GM23338 (cell line): ENCODE results near the gene ADGRD1. TPM values are rescaled to one million over a fixed set of nuclear protein-coding genes. Genes with fewer than 3 reads are reported as not detected.

Source experiments
- ATAC-seq: fragments of 200-7000 bp; cut with Tn5 transposase; 3 replicates; pipeline ENCODE4 v1.9.1; 2020
- DNase-seq: peaks from one replicate; pipeline ENCODE4 v3.0.0-alpha.2; 2015; ENCODE audit warnings: low spot score
- H2AFZ ChIP-seq: fragments of 200-600 bp; sonication (generic); 2 replicates; pipeline ENCODE4 v1.8.0; 2016; ENCODE audit warnings: antibody characterized with exemption, mild to moderate bottlenecking, moderate library complexity
- H3F3A ChIP-seq: fragments of 200-600 bp; sonication (generic); replicated peaks from 2 replicates; pipeline ENCODE4 v1.8.0; 2017; ENCODE audit warnings: antibody characterized with exemption, mixed run types, low read depth
- H3K27ac ChIP-seq: fragments of 200-600 bp; sonication (generic); 2 replicates; pipeline ENCODE4 v1.6.1; 2016; ENCODE audit warnings: low read depth
- H3K27me3 ChIP-seq: fragments of 200-600 bp; sonication (generic); 2 replicates; pipeline ENCODE4 v1.8.0; 2016; ENCODE audit warnings: mild to moderate bottlenecking, mixed run types, moderate library complexity; ENCODE audit not compliant: insufficient read depth
- H3K36me3 ChIP-seq: fragments of 200-600 bp; sonication (generic); 2 replicates; pipeline ENCODE4 v1.8.0; 2016; ENCODE audit warnings: mild to moderate bottlenecking; ENCODE audit not compliant: insufficient read depth
- H3K4me1 ChIP-seq: fragments of 200-600 bp; sonication (generic); 2 replicates; pipeline ENCODE4 v1.8.0; 2016; ENCODE audit warnings: mild to moderate bottlenecking, moderate library complexity; ENCODE audit not compliant: insufficient read depth
- H3K4me2 ChIP-seq: fragments of 200-600 bp; sonication (generic); 2 replicates; pipeline ENCODE4 v1.7.1; 2017; ENCODE audit warnings: mixed run types
- H3K4me3 ChIP-seq: fragments of 200-600 bp; sonication (generic); 2 replicates; pipeline ENCODE4 v1.6.1; 2016; ENCODE audit warnings: mixed run types
- H3K79me2 ChIP-seq: fragments of 200-600 bp; sonication (generic); replicated peaks from 2 replicates; pipeline ENCODE4 v1.8.0; 2017; ENCODE audit warnings: mild to moderate bottlenecking; ENCODE audit not compliant: insufficient read depth
- H3K9me2 ChIP-seq: fragments of 200-600 bp; sonication (generic); 2 replicates; pipeline ENCODE4 v1.8.0; 2017; ENCODE audit not compliant: insufficient read depth
- H4K20me1 ChIP-seq: fragments of 200-600 bp; sonication (generic); replicated peaks from 2 replicates; pipeline ENCODE4 v1.8.0; 2017; ENCODE audit warnings: mild to moderate bottlenecking; ENCODE audit not compliant: insufficient read depth
- H3K27ac Mint-ChIP-seq: 2 replicates; pipeline ENCODE4 v1.8.0; 2020; ENCODE audit warnings: inconsistent platforms, mild to moderate bottlenecking, moderate library complexity, mixed read lengths
- H3K27me3 Mint-ChIP-seq: 3 replicates; pipeline ENCODE4 v1.8.0; 2022; ENCODE audit warnings: low read depth, mild to moderate bottlenecking, moderate library complexity, mixed read lengths, inconsistent platforms; ENCODE audit not compliant: insufficient read depth, poor library complexity
- H3K36me3 Mint-ChIP-seq: 3 replicates; pipeline ENCODE4 v1.8.0; 2021; ENCODE audit warnings: low read depth, mild to moderate bottlenecking, inconsistent platforms, moderate library complexity, mixed read lengths
- H3K4me1 Mint-ChIP-seq: 3 replicates; pipeline ENCODE4 v1.8.0; 2020; ENCODE audit warnings: mild to moderate bottlenecking, inconsistent platforms, mixed read lengths
- H3K4me3 Mint-ChIP-seq: 3 replicates; pipeline ENCODE4 v1.8.0; 2021; ENCODE audit warnings: moderate library complexity, mild to moderate bottlenecking, inconsistent platforms, mixed read lengths
- H3K9me3 Mint-ChIP-seq: 3 replicates; pipeline ENCODE4 v1.8.0; 2020; ENCODE audit warnings: moderate library complexity, mild to moderate bottlenecking, inconsistent platforms, mixed read lengths
- NANOG ChIP-seq: IDR thresholded peaks from 2 replicates; pipeline ENCODE4 v1.6.1; 2016; ENCODE audit warnings: antibody characterized with exemption, borderline replicate concordance
- STAT1 ChIP-seq: IDR thresholded peaks from one replicate; pipeline ENCODE4 v1.6.1; 2016; ENCODE audit warnings: antibody characterized with exemption; ENCODE audit not compliant: unreplicated experiment
- ZNF114 ChIP-seq: fragments of 250-450 bp; sonication (Bioruptor Pico); IDR thresholded peaks from 2 replicates; pipeline ENCODE4 v1.5.0; 2020; ENCODE audit warnings: mild to moderate bottlenecking, moderate library complexity
- polyA plus RNA-seq: library from polyadenylated mRNA; unstranded; fragments of >200 nt; fragmentation: Nextera tagmentation; extraction: Ambion mirVana; gene quantifications from 2 replicates; pipeline ENCODE4 v1.2.1, GENCODE V29; 2016
- total RNA-seq: library from RNA; depleted of rRNA; stranded (reverse); fragments of >200 nt; shearing (Covaris generic); gene quantifications from 2 replicates; pipeline ENCODE4 v1.2.3, GENCODE V29; 2014
- TF ChIP-seq, protein P1 (sequence below): IDR thresholded peaks from one replicate; pipeline ENCODE4 v1.6.1; 2018; ENCODE audit warnings: antibody characterized with exemption; ENCODE audit not compliant: unreplicated experiment
- TF ChIP-seq, protein P2 (sequence below): IDR thresholded peaks from 2 replicates; pipeline ENCODE4 v1.6.1; 2016; ENCODE audit warnings: antibody characterized with exemption
- TF ChIP-seq, protein P3 (sequence below): fragments of 250-450 bp; sonication (Bioruptor Pico); IDR thresholded peaks from 2 replicates; pipeline ENCODE4 v1.5.0; 2020; ENCODE audit warnings: mild to moderate bottlenecking, moderate library complexity
- TF ChIP-seq, protein P4 (sequence below), 2 experiments: fragments of 200-600 bp in 1 of 2; sonication (generic) in 1 of 2; conservative IDR thresholded peaks; 2 replicates each; pipeline versions ENCODE4 v1.5.1 to v1.6.1; 2016 to 2017; ENCODE audit warnings: antibody characterized with exemption in 2 of 2, low read depth in 2 of 2, mild to moderate bottlenecking in 2 of 2, moderate library complexity in 1 of 2

Gene ADGRD1
- total and polyA plus RNA-seq, 2 experiments from 2014 or later: 1.4 TPM; not detected in 1

DNA sequence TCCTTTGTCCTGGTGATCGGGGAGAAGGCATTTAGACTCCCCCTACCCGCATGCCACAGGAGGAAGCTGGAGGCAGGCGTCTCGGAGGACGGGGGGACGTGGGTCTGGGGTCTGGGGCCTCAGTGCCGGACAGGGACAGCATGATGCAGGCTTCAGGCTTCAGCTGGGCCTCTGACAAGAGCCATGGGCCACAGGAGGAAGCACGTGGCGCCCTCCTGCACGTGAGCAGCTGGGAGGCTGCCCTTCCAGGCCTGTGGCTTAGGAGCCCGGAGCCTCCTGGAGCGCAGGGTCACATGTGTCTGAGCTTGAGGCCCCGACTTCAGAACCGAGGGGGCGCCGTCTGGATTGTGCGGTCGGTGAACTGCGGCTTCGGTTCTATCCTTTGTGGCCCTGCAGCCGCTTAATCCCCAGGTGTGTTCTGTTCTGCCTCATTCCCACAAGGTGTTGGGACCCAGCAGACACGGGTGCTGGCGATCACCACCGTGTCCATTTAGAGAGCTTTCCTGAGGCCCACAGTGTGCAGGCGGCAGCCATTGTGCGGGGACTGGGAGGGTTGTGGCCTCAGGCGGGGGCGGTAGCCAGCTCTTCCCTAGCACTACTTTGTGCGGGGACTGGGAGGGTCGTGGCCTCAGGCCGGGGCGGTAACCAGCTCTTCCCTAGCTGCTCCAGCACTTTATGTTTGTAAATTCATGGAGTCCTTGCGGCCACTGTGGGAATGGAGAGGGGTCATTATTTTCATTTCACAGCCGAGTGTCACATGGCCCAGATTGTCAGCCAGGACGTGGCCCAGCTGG is 150.2 kb downstream of the ADGRD1 start:
- Histone ChIP-seq H3K79me2 (no peaks in the 10 kb centered on the region), H3K27me3 (no peaks in the 10 kb centered on the region), H2AFZ (peak overlapping the region; percentile 80), H3K4me1 (no peaks in the 10 kb centered on the region), H3F3A (no peaks in the 10 kb centered on the region), H3K36me3 (no peaks in the 10 kb centered on the region), H3K27ac (no peak overlapping the region), H3K9me2 (peaks cover 6% of the 10 kb centered on the region), H3K4me2 (no peak overlapping the region), H4K20me1 (no peaks in the 10 kb centered on the region), H3K4me3 (no peak overlapping the region)
- Mint-ChIP-seq H3K9me3 (no peaks in the 10 kb centered on the region), H3K27me3 (peaks cover 5% of the 10 kb centered on the region), H3K4me3 (no peak overlapping the region), H3K4me1 (no peaks in the 10 kb centered on the region), H3K27ac (no peak overlapping the region), H3K36me3 (no peaks in the 10 kb centered on the region)
- ATAC-seq (peak; percentile 15), DNase-seq (no peak)
- TF ChIP-seq, protein P1, sequence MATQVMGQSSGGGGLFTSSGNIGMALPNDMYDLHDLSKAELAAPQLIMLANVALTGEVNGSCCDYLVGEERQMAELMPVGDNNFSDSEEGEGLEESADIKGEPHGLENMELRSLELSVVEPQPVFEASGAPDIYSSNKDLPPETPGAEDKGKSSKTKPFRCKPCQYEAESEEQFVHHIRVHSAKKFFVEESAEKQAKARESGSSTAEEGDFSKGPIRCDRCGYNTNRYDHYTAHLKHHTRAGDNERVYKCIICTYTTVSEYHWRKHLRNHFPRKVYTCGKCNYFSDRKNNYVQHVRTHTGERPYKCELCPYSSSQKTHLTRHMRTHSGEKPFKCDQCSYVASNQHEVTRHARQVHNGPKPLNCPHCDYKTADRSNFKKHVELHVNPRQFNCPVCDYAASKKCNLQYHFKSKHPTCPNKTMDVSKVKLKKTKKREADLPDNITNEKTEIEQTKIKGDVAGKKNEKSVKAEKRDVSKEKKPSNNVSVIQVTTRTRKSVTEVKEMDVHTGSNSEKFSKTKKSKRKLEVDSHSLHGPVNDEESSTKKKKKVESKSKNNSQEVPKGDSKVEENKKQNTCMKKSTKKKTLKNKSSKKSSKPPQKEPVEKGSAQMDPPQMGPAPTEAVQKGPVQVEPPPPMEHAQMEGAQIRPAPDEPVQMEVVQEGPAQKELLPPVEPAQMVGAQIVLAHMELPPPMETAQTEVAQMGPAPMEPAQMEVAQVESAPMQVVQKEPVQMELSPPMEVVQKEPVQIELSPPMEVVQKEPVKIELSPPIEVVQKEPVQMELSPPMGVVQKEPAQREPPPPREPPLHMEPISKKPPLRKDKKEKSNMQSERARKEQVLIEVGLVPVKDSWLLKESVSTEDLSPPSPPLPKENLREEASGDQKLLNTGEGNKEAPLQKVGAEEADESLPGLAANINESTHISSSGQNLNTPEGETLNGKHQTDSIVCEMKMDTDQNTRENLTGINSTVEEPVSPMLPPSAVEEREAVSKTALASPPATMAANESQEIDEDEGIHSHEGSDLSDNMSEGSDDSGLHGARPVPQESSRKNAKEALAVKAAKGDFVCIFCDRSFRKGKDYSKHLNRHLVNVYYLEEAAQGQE: no peak
- TF ChIP-seq STAT1 (no peak), ZNF114 (CRISPR knock-in tag) (no peak), NANOG (no peak)
- TF ChIP-seq, protein P2, sequence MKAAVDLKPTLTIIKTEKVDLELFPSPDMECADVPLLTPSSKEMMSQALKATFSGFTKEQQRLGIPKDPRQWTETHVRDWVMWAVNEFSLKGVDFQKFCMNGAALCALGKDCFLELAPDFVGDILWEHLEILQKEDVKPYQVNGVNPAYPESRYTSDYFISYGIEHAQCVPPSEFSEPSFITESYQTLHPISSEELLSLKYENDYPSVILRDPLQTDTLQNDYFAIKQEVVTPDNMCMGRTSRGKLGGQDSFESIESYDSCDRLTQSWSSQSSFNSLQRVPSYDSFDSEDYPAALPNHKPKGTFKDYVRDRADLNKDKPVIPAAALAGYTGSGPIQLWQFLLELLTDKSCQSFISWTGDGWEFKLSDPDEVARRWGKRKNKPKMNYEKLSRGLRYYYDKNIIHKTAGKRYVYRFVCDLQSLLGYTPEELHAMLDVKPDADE: no peak
- TF ChIP-seq, protein P3, sequence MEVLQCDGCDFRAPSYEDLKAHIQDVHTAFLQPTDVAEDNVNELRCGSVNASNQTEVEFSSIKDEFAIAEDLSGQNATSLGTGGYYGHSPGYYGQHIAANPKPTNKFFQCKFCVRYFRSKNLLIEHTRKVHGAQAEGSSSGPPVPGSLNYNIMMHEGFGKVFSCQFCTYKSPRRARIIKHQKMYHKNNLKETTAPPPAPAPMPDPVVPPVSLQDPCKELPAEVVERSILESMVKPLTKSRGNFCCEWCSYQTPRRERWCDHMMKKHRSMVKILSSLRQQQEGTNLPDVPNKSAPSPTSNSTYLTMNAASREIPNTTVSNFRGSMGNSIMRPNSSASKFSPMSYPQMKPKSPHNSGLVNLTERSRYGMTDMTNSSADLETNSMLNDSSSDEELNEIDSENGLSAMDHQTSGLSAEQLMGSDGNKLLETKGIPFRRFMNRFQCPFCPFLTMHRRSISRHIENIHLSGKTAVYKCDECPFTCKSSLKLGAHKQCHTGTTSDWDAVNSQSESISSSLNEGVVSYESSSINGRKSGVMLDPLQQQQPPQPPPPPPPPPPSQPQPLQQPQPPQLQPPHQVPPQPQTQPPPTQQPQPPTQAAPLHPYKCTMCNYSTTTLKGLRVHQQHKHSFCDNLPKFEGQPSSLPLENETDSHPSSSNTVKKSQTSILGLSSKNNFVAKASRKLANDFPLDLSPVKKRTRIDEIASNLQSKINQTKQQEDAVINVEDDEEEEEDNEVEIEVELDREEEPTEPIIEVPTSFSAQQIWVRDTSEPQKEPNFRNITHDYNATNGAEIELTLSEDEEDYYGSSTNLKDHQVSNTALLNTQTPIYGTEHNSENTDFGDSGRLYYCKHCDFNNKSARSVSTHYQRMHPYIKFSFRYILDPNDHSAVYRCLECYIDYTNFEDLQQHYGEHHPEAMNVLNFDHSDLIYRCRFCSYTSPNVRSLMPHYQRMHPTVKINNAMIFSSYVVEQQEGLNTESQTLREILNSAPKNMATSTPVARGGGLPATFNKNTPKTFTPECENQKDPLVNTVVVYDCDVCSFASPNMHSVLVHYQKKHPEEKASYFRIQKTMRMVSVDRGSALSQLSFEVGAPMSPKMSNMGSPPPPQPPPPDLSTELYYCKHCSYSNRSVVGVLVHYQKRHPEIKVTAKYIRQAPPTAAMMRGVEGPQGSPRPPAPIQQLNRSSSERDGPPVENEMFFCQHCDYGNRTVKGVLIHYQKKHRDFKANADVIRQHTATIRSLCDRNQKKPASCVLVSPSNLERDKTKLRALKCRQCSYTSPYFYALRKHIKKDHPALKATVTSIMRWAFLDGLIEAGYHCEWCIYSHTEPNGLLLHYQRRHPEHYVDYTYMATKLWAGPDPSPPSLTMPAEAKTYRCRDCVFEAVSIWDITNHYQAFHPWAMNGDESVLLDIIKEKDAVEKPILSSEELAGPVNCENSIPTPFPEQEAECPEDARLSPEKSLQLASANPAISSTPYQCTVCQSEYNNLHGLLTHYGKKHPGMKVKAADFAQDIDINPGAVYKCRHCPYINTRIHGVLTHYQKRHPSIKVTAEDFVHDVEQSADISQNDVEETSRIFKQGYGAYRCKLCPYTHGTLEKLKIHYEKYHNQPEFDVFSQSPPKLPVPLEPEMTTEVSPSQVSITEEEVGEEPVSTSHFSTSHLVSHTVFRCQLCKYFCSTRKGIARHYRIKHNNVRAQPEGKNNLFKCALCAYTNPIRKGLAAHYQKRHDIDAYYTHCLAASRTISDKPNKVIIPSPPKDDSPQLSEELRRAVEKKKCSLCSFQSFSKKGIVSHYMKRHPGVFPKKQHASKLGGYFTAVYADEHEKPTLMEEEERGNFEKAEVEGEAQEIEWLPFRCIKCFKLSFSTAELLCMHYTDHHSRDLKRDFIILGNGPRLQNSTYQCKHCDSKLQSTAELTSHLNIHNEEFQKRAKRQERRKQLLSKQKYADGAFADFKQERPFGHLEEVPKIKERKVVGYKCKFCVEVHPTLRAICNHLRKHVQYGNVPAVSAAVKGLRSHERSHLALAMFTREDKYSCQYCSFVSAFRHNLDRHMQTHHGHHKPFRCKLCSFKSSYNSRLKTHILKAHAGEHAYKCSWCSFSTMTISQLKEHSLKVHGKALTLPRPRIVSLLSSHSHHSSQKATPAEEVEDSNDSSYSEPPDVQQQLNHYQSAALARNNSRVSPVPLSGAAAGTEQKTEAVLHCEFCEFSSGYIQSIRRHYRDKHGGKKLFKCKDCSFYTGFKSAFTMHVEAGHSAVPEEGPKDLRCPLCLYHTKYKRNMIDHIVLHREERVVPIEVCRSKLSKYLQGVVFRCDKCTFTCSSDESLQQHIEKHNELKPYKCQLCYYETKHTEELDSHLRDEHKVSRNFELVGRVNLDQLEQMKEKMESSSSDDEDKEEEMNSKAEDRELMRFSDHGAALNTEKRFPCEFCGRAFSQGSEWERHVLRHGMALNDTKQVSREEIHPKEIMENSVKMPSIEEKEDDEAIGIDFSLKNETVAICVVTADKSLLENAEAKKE (CRISPR knock-in tag): no peak
- TF ChIP-seq, protein P4, sequence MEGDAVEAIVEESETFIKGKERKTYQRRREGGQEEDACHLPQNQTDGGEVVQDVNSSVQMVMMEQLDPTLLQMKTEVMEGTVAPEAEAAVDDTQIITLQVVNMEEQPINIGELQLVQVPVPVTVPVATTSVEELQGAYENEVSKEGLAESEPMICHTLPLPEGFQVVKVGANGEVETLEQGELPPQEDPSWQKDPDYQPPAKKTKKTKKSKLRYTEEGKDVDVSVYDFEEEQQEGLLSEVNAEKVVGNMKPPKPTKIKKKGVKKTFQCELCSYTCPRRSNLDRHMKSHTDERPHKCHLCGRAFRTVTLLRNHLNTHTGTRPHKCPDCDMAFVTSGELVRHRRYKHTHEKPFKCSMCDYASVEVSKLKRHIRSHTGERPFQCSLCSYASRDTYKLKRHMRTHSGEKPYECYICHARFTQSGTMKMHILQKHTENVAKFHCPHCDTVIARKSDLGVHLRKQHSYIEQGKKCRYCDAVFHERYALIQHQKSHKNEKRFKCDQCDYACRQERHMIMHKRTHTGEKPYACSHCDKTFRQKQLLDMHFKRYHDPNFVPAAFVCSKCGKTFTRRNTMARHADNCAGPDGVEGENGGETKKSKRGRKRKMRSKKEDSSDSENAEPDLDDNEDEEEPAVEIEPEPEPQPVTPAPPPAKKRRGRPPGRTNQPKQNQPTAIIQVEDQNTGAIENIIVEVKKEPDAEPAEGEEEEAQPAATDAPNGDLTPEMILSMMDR (conservative IDR thresholded peaks at IDR 0.05; ENCODE audit: low read depth in 2 of 2): 0 out of 4 replicates have a peak, but pooled peaks of 1 of the 2 experiments have one; percentile 2
